NAMALWA (cell line): ENCODE results near the gene SNAP47.

Experiments used
- DNase-seq: peaks from one replicate; pipeline ENCODE4 v3.0.0-alpha.2; 2015; ENCODE audit warnings: low spot score

SNAP47 gene

GRCh38 chr1:227749225-227749624 lies 14.0 kb downstream of the SNAP47 start:
- DNase-seq = no peak

- DNase-seq = no peak
Measured at GRCh38 chr1:227749916-227750710, 14.9 kb downstream of the SNAP47 start.

GRCh38 chr1:227753999-227754711 lies 18.9 kb downstream of the SNAP47 start:
- no peak for DNase-seq

GRCh38 chr1:227754958-227755357 lies 19.7 kb downstream of the SNAP47 start:
- DNase-seq = no peak

GRCh38 chr1:227756172-227756959 lies 21.1 kb downstream of the SNAP47 start:
- DNase-seq = no peak

- DNase-seq = no peak
Measured at GRCh38 chr1:227757781-227758180, 22.5 kb downstream of the SNAP47 start.

- DNase-seq = no peak
Measured at GRCh38 chr1:227758366-227758765, 23.1 kb downstream of the SNAP47 start.

GRCh38 chr1:227759341-227760300 lies 24.4 kb downstream of the SNAP47 start:
- no peak for DNase-seq

GRCh38 chr1:227760377-227760776 lies 25.1 kb downstream of the SNAP47 start:
- no peak for DNase-seq

- no peak for DNase-seq
Measured at GRCh38 chr1:227761621-227762230, 26.5 kb downstream of the SNAP47 start.

GRCh38 chr1:227762231-227762911 lies 27.1 kb downstream of the SNAP47 start:
- peak; percentile 88 for DNase-seq

GRCh38 chr1:227763246-227764018 lies 28.2 kb downstream of the SNAP47 start:
- DNase-seq = no peak

- no peak for DNase-seq
Measured at GRCh38 chr1:227764019-227764391, 28.8 kb downstream of the SNAP47 start.

GRCh38 chr1:227765261-227766014 lies 30.2 kb downstream of the SNAP47 start:
- no peak for DNase-seq

- DNase-seq = no peak
Measured at GRCh38 chr1:227766015-227766634, 30.9 kb downstream of the SNAP47 start.

GRCh38 chr1:227766653-227767277 lies 31.5 kb downstream of the SNAP47 start:
- no peak for DNase-seq

GRCh38 chr1:227767401-227768124 lies 32.3 kb downstream of the SNAP47 start:
- no peak for DNase-seq

- DNase-seq = no peak
Measured at GRCh38 chr1:227768125-227768439, 32.8 kb downstream of the SNAP47 start.
